Measurements from ENCODE around the gene PRR22.

DNA sequence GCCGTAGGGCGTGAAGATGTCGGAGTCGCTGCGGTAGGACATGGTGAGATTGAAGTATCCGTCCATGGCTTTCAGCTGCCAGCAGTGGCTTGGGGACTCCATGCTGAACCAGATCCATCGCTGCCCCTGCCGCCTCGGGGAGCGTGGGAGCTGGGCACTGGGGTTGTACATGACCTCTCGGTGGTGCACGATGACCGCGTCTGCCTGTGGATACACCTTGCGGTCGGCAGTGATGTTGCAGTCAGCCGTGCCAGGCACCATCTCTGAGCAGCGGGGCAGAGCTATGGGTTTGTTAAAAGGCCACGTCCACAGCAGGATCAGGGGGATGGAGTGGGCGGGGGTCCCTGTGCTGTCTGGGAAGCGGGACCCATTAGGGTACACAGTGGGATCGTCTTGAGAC, 47.5 kb upstream of the PRR22 start:
- TF ChIP-seq, protein P1, sequence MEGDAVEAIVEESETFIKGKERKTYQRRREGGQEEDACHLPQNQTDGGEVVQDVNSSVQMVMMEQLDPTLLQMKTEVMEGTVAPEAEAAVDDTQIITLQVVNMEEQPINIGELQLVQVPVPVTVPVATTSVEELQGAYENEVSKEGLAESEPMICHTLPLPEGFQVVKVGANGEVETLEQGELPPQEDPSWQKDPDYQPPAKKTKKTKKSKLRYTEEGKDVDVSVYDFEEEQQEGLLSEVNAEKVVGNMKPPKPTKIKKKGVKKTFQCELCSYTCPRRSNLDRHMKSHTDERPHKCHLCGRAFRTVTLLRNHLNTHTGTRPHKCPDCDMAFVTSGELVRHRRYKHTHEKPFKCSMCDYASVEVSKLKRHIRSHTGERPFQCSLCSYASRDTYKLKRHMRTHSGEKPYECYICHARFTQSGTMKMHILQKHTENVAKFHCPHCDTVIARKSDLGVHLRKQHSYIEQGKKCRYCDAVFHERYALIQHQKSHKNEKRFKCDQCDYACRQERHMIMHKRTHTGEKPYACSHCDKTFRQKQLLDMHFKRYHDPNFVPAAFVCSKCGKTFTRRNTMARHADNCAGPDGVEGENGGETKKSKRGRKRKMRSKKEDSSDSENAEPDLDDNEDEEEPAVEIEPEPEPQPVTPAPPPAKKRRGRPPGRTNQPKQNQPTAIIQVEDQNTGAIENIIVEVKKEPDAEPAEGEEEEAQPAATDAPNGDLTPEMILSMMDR (conservative IDR thresholded peaks at IDR 0.05): no peak
- no peak for TF ChIP-seq ZFX (IDR thresholded peaks at IDR 0.05)
